COLO829 (cell line): ENCODE results near the gene RTP2.
A peak's percentile ranks its signal among the peaks of the same experiment; 100 is the strongest.

Experiments
- DNase-seq: peaks from one replicate; pipeline ENCODE4 v3.0.0; 2012; ENCODE audit warnings: low spot score

The RTP2 gene

DNA sequence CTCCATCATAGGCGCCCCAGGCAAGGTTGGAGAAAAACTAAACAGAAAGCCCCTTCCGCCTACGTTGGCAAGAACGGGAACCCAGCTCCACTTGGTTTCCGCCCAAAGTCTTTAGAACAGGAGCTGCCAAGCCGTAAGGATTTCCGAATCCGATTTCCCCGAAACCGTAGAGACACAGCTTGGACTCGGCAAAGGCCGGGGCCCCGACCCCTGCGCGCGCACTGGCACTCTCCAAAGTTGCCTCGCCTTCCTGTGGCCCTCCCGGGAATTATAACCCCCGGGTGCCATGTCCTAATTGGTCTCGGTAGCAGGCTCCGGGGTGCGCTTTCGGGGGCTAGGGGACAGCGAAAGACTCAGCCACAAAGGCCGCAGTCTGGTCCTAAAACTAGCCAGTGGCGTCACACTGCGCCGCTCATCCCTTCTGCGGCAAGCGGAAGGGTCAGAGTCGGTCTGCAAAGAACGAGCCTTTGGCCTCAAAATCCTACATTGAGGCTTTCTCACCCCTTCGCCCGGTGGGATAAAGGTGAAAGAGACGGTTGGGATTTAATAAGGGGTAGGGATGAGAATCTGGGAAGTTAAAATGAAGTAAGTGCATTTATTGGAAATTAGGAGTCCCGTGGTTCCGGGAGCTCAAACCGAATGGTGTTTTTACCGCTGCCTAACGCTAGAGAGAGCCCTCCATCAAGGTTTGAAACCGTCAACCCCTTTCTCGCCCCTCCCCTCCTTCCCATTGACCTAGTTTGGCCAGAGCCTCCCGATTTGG lies 36.2 kb upstream of the RTP2 start:
- DNase-seq, result peak; percentile 97

DNA sequence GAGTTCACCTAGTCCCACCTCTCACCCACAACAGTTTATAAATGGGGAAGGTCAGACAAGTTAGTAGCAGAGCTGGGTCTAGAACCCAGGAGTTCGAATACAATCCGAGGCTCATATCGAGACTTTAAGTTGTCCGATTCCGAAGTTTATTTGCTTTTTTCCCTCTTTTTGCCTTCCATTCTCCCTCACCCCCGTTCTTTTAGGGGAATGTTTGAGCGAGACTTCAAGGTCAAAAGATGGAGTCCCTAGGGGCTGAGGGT lies 35.6 kb upstream of the RTP2 start:
- no peak for DNase-seq

DNA sequence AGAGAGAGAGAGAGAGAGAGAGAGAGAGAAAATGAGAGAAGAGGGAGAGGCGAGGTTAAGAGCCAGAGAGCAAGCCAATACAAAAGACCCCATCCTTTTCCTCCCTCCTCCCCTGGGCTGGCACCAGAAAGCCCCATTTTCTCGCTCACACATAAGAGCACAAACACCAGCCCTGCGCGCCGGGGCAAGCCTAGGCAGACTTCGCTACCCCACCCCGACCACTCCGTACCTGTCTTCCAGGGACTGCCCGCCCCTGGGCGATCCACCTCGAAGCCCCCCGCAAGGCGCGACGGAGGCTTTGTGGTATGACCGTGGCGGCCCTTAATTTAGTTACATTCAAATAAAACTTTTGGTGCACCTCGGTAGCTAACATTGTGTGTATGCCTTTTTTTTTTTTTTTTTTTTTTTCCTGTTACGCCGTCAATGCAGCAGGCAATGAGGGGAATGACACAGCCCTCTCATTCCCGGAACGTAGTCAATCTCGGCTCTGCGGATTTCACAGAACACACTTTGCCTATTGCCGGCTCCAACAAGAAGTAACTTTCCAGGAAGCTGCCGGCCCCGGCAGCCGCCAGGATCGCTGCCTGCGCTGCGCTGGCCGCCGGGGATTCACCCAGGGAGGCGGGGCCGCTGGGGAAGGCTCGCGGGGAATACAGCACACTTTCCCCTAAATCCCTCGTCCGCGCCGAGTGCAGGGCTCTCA lies 35.2 kb upstream of the RTP2 start:
- DNase-seq, result no peak

DNA sequence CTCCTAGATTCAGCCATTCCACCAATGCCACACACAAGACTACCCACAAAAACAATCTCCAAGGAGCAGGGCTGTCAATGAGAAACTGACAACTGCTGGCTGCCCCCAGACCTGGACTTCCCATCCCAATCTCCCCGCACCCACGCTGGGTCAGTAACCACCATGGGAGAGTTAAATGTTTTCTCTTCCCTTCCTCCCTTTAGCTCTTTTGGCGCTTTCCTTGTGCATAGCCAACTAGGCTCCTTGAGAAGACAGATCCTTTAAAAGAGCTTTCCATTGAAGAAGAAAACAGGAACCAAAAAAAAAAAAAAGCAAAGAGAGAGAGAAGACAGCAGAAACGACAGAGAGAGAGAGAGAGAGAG lies 34.6 kb upstream of the RTP2 start:
- no peak for DNase-seq

DNA sequence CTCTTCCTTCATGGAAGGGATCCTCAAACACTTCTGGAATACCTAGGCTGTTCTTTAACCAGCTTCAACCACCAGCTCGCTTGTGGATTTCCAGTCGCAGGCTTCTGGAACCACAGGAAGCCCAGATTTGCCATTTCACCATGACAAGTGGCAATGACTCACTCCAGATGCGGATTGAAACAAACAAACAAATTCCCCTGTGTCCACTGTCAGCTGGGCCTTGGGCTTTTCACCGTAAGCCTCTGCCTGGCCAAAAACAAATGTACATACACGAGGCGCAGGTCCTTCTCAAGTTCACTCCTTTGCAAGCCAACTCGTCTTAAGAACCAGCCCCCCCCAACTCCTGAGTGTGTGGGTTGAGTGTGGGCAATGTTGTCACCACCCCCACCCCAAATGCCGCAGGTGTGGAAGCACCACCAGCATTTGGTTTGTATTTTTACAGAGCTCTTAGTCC lies 34.1 kb upstream of the RTP2 start:
- DNase-seq, result no peak

DNA sequence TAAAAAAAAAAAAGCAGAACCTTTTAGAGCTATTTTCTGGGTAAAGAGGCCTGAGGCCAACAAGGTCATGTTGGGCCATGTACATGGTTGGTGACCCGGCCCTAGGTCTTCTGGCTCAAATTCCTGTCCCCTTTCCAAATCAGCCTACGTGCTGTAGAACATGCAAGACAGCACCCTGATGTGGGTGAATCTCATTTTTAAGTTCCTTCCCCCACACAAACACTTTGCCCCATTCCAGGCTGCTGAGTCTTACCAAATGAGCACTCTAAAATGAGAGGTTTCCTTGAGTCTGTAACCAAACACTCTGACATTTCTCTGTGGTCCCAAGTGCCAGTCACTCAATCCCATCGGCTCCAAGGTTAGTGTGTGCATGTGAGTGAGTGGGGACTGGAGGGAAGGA lies 33.5 kb upstream of the RTP2 start:
- no peak for DNase-seq

DNA sequence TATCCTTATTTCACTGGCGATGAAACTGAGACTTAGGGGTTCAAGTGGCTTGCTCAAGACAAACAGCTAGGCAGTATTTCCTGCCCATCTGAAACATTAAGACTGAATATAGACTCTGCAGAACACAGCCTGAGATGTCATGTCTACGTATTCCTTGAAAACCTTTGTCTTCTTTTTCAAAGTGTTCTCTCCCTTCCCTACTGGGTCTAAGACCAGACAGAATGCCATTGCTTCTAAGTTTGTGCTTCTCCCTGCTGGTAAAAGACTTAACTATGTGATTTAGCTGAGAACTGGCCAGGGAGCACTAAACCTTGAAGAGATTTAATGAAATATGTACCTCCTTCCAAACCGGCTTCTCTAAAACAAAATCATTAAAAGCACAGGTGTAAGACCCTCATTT lies 33.0 kb upstream of the RTP2 start:
- no peak for DNase-seq

DNA sequence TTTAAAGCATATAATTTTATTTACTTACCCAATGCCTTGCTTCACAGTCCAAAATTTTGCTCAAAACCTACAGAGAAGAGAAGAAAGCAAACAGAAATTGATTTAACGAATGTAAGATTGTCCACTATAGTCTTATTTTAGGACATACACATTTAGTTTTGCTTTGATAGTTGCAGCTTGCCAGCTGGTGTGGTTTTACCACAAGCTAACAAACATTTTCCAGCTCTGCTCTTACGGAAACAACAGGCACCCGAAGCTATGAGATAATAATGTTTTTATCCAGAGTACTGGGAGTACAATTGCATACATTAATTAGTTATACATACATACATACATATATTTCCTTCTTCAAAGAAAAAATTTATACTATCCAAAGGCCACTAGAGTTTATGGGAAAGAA lies 32.5 kb upstream of the RTP2 start:
- no peak for DNase-seq

DNA sequence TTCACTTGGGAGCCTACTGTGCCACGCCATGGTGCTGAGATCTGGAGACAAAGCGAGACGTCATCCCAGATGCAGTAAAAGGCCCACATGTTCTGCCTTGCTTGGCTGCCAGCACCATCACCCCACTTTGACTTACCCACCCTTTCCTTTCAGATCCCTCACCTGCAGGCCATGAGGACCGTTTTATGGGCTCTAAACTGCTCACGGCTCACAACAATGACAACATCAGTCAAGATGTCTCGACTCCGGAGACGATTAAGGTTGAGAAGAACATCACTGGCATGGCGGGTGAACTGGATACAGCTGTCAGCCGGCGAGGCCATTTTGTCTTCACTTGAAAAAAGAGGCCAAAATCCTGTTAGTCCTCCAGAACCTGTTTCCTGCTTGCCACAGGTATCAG lies 31.0 kb upstream of the RTP2 start:
- DNase-seq, result no peak

DNA sequence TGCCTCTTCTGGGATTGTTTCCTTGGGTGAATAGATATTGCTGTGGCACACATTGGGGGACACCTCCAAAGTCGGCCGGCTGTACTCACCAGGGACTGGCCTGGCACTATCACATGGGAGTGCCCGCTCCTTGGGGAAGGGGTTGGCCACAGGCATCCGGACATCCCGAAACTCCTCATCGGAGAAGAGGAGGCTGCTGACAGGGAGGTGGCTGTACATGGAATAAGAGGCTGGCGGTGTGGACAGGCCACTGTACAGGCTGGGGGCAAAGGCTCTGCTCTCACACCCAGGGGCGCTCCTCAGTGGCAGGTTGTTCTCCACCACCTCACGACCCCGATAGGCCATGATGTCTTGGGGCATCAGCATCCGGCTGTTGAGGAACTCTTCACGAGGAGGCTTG lies 27.2 kb upstream of the RTP2 start:
- DNase-seq, result no peak

DNA sequence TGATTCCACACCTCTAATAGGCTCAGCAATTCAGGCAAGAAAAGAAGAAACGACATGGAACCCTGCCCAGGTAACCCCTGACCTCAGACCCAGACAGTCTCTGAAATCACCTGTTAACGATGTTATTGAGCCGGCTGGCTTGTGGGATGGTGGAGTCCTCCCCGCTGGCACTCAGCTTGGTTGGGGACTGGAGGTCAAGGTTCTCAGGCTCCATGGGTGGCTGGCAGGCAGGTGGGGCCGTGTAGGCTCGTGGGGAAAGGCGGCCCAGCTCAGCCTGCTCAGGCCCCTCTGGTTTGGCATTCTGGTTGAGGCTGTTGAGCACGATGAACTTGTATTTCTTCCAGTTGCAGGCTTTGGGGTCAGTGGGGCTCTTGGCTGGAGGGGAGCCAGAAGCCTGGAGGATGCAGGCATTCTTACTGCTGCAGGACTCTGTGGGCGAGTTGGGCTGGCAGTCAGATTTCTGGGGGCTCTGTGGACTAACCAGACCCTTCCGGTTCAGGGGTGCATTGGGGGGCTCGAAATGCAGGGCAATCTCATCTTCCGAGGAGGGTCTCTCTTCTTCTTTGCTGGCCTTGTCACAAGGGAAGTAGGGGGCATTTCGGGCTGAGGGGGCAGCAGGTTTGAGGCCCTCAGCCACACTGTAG lies 26.7 kb upstream of the RTP2 start:
- DNase-seq, result no peak

DNA sequence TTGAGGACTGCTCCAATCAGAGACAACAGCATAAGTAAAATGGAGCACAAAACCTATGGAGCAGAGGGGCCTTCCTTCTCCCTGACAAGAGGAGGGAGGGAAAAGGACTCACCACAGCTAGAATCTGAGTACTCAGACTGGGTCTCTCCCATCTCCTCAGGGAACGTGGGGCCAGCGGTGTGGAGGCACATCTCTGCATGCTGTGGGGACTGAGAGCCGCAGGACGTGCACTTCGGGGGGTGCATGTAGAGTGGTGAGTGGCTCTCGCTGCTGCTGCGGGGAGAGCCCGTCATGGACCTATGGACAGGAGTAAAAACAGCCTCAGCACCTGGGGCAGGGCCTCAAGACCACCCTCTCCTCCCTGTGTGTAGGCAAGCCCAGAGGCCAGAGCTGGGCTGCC lies 25.9 kb upstream of the RTP2 start:
- no peak for DNase-seq

DNA sequence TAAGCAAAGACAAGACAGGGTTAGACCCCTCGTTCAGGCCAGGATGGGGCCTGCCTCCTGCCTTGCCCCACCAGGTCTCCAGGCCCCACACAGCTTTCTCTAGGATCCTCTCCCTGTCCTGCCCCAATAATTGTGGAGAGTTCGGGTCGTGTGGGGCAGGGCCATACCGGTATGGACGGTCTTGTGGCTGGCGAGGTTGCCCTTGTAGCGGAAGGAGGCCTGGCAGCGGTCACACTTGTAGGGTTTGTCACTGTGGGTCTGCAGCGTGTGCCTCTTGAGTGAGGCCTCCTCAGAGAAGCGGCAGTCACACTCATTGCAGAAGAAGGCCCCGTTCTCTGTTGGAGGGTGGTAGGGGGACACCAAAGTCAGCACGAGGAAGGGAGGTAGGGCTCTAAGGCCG lies 24.2 kb upstream of the RTP2 start:
- DNase-seq, result no peak

DNA sequence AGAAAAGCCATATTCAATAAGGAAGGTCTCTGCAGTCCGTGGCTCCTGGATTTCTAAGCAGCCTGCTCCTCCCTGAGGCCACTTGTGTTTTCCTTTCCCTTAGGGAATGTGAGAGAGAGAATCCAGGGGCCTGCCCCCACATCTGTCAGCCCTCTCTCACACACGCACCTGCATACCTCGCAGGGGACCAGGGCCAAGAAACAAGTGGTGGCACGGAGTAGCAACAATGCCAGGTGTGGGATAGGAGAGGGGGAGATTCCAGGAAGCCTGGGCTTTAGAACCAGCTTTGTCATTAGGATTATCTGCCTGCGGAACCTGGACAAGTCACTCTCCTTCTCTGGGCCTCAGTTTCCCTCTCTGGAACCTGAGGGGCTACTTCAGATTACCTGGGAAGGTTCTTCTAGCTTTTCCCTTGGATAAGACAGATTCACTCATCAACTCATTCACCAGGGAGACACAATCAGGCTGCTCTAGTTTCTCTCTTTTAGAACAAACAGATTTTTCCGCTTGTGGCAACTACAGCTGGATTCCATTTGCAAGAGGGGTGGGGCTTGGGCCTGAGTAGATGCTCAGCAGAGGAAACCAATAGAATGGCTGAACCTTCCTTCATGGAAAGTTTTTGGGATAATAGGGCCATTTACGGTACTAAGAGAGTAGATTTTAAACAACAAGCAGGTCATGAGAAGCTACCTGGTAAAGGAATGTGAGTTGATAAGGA lies 23.5 kb upstream of the RTP2 start:
- no peak for DNase-seq

DNA sequence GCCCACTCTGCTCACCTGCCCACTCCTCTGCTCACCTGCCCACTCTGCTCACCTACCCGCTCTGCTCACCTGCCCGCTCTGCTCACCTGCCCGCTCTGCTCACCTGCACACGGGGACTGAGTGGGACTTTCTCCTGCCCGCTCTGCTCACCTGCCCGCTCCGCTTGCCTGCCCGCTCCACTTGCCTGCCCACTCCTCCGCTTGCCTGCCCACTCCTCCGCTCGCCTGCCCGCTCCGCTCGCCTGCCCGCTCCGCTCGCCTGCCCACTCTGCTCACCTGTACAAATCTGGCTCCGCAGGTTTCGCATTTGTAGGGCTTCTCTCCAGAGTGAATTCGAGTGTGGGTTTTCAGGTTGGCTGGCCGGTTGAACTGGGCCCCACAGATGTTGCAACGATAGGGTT lies 22.9 kb upstream of the RTP2 start:
- DNase-seq, result no peak

DNA sequence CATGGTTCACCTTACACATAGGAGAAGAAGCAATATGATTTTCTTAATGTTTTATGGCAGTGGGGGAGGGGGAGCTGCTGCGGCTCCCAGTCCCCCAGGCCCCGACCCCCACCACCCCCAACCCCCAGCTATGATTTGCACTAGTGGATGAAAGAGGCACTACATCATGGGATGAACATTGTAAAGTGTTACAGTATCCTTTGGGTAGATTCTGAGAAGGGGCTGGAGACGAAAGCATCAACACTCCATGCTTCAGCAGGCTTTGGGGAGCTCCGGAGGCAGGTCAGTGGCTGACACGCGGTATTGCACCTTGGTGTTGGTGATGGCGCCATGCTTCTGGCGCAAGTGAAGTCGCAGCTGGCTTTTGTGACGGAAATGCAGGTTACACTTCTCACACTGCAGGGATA lies 19.9 kb upstream of the RTP2 start:
- DNase-seq, result no peak

DNA sequence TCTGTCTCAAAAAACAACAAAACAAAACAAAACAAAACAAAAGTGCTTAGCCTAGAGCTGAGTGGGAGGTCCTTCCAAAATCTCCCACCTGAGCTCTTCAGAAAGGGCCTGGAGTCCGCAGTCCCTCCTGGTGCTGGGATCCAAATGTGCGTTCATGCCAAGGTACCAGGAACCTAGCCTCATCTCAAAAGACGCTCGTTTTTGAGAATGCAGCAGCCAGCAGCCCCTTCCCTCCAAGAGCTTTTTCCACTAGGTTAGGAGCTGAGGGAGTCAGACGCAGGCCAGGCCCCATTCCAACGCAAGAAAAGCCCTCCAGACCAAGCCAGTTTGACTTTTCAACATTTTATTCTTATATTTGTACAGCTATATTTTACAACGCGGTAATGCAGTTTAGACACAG lies 18.7 kb upstream of the RTP2 start:
- no peak for DNase-seq

DNA sequence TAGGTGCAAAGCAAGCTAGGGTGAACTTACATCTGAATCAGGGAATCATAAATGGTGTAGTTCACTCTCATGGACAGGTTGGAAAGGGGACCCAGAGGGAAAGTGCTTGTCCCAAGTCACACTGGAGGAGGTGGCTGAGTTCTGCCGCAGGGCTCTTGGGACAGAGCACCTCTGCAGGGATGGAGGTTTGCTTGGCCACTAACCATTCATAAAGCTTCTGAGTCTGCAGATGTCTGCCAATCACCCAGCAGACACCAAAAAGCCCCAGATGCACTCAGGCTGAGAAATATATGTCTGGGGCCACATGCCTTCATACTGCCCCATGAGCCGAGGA lies 17.9 kb upstream of the RTP2 start:
- DNase-seq, result no peak

DNA sequence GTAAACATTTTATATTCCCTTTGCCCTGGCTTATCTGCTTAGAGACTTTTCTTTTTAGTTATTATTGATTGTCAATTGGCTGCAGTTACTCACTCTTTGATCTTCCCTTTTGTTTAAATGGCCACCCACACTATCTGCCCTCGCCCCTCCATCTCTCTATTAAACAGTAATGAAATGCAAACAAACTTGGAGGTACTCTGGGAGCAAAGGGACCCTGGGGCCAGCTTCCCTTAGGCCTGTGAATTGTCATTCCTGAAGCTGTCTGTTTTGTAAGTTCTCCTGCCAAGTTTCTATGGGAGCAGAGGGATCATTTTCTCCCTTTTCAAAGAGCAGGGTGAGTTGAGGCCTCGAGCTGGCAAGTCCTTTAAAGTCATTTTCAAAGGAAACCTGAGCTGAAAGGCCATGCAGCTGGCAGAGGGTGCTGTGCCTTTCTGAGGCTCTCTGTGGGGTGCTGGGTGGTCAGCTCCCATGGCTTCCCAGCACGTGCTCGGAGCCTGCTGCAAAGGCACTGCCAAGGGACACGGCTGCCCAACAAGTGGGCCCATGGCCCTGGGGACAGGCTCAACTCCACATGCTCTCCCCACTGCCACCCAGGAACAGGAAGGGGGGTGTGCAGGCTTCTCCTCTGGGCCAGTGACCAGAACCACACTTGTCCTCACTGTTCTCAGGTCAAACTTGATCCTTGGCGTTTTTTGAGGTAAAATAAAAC lies 17.4 kb upstream of the RTP2 start:
- DNase-seq, result no peak

DNA sequence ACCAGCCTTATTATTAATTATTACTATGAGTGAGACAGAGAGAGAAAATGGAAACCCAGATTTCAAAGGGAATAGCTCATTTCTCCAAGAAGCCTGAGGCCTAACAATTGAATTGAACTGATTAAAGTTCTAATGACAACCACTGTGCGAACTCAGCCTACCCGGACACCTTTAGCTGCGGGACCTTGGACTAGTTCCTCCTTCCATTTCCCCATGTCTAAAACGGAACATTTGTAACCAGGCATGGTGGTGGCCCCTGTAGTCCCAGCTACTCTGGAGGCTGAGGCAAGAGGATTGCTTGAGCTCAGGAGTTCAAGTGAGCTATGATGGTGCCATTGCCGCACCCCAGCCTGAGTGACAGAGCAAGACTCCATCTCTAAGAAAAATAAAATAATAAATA lies 16.4 kb upstream of the RTP2 start:
- no peak for DNase-seq

DNA sequence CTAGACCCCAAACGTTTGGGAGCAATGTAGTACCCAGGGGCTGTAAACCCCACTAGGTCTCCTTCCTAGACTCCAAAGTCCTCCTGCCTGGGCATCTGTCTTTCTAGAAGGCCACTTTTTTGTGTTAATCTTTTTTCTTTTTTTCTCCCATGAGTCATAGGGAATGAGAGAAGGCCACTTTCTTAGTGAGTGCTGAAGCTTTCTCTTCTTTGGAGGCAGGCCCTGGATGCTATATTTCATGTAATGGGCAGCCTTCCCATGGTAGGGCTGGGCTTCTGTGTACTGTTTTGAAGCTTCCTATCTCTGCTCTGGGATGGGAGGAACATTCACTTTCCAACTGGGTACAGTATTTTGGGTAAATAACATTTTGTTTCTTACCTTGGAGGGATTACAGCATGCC lies 15.2 kb upstream of the RTP2 start:
- no peak for DNase-seq

DNA sequence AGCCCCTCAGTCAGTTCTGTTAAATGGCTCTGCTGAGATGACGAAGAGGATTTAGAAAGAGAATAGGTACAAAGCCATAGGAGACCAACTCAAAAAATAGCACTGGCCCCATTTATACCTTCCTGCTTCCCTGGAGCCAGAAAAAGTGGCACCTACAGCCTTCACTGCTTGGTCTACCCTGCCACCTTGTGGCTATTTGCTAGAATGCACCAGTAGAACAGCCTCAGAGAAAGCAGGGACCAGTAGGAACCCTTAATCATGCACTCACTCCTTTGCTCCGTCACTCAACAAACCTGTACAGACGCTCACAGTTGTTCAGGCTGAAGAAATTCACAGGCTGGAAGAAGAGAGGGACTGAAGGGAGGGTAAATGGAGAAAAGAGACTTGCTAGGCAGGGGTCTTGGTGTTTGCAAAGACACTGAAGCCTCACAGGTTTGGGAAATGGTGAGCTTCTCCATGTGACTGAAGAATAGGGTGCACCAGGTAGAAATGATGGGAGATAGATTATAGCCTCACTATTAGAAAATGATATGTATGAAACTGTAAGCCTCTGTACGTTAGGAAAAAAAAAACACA lies 12.1 kb upstream of the RTP2 start:
- DNase-seq, result peak; percentile 95
